ENCODE measurements around the gene HSPB3.

- no peak for TF ChIP-seq CTCF (IDR thresholded peaks at IDR 0.05)
- no peak for TF ChIP-seq POLR2AphosphoS5 (IDR thresholded peaks at IDR 0.05)
Observed at GRCh38 chr5:54462281-54462680, 6.8 kb downstream of the HSPB3 start.

All from prostate gland (tissue), 2 donors.